SK-MEL-5 (cell line): ENCODE measurements around the gene NRGN. TPM values are rescaled to one million over a fixed set of nuclear protein-coding genes. Genes with fewer than 3 reads are reported as not detected.

ENCODE experiments used
- DNase-seq: peaks from one replicate; pipeline ENCODE4 v3.0.0-alpha.2; 2016; ENCODE audit warnings: low read depth, low spot score
- in situ Hi-C: cut with HindIII; loops from 2 replicates; pipeline ENCODE4 v1.10.0; 2016; ENCODE audit warnings: low sequenced_read_pairs, high pct_unique_total_duplicates, low pct_unique_long_range_greater_than_20kb
- polyA plus RNA-seq, 2 experiments: library from polyadenylated mRNA; depleted of rRNA; stranded (reverse); fragments of >200 nt; gene quantifications; 2 replicates each; pipeline ENCODE4 v1.2.3, GENCODE V29; 2015
- total RNA-seq: library from RNA; depleted of rRNA; stranded (reverse); fragments of >200 nt; shearing (Covaris generic); gene quantifications from 2 replicates; pipeline ENCODE4 v1.2.3, GENCODE V29; 2014; rRNA removed

The NRGN gene
- 0.87 TPM in 1 of 2 replicates, not detected in the other for total RNA-seq
- 7.7 and 10.0 TPM in 2 replicates for polyA plus RNA-seq (2015; cell fraction: cytosol; rRNA removed)
- polyA plus RNA-seq (2015; cell fraction: nucleus; rRNA removed), result 0.79 and 2.7 TPM in 2 replicates

- DNase-seq, result peak; percentile 81
- in situ Hi-C loops, result no loop called here
These were observed at the start of gene NRGN for GRCh38 chr11:124739479-124740276. TSS of gene NRGN (plus strand) at chr11:124739942. CDS start at chr11:124740085, 143 bp downstream.

- no peak for DNase-seq
- in situ Hi-C loops, result no loop called here
These were observed 46.6 kb upstream of the NRGN start for GRCh38 chr11:124693142-124693541.

GRCh38 chr11:124699547-124699946 is 40.2 kb upstream of the NRGN start:
- no peak for DNase-seq
- in situ Hi-C loops, result no loop called here

- in situ Hi-C loops, result no loop called here
- DNase-seq, result no peak
These were observed 39.7 kb upstream of the NRGN start for GRCh38 chr11:124700028-124700427.

GRCh38 chr11:124707829-124708228 is 31.9 kb upstream of the NRGN start:
- in situ Hi-C loops, result no loop called here
- peak; percentile 5 for DNase-seq

- no peak for DNase-seq
- in situ Hi-C loops, result no loop called here
These were observed 27.4 kb upstream of the NRGN start for GRCh38 chr11:124712392-124712791.

GRCh38 chr11:124716591-124716990 is 23.2 kb upstream of the NRGN start:
- in situ Hi-C loops, result no loop called here
- DNase-seq, result no peak

GRCh38 chr11:124717421-124717785 is 22.3 kb upstream of the NRGN start:
- no peak for DNase-seq
- in situ Hi-C loops, result no loop called here

GRCh38 chr11:124717786-124718651 is 21.7 kb upstream of the NRGN start:
- DNase-seq, result no peak
- in situ Hi-C loops, result no loop called here

- no peak for DNase-seq
- in situ Hi-C loops, result no loop called here
These were observed 20.9 kb upstream of the NRGN start for GRCh38 chr11:124718801-124719200.

GRCh38 chr11:124719534-124719933 is 20.2 kb upstream of the NRGN start:
- in situ Hi-C loops, result no loop called here

GRCh38 chr11:124722176-124722575 is 17.6 kb upstream of the NRGN start:
- DNase-seq, result no peak
- in situ Hi-C loops, result no loop called here

More at GRCh38 chr11:124719534-124719933, 20.2 kb upstream of the NRGN start:
- DNase-seq, result no peak

GRCh38 chr11:124724979-124725718 is 14.6 kb upstream of the NRGN start:
- in situ Hi-C loops, result no loop called here
- no peak for DNase-seq

GRCh38 chr11:124725719-124726105 is 14.0 kb upstream of the NRGN start:
- in situ Hi-C loops, result no loop called here

GRCh38 chr11:124727474-124727873 is 12.3 kb upstream of the NRGN start:
- no peak for DNase-seq
- in situ Hi-C loops, result no loop called here

More at GRCh38 chr11:124725719-124726105, 14.0 kb upstream of the NRGN start:
- DNase-seq, result no peak

GRCh38 chr11:124728134-124728533 is 11.6 kb upstream of the NRGN start:
- in situ Hi-C loops, result no loop called here
- no peak for DNase-seq

- DNase-seq, result no peak
- in situ Hi-C loops, result no loop called here
These were observed 10.2 kb upstream of the NRGN start for GRCh38 chr11:124729571-124729970.

- in situ Hi-C loops, result no loop called here
- DNase-seq, result no peak
These were observed 7.5 kb upstream of the NRGN start for GRCh38 chr11:124732230-124732629.
